ENCODE results near the gene BBIP1. TPM values are rescaled to one million over a fixed set of nuclear protein-coding genes. Genes with fewer than 3 reads are reported as not detected.

Gene BBIP1
- total and polyA plus RNA-seq, 9 of the 15 experiments (the other 6 are each of a cell fraction or from before 2014, with no cell fraction given): 5.2 to 31.0 (median 19.4) TPM

DNA sequence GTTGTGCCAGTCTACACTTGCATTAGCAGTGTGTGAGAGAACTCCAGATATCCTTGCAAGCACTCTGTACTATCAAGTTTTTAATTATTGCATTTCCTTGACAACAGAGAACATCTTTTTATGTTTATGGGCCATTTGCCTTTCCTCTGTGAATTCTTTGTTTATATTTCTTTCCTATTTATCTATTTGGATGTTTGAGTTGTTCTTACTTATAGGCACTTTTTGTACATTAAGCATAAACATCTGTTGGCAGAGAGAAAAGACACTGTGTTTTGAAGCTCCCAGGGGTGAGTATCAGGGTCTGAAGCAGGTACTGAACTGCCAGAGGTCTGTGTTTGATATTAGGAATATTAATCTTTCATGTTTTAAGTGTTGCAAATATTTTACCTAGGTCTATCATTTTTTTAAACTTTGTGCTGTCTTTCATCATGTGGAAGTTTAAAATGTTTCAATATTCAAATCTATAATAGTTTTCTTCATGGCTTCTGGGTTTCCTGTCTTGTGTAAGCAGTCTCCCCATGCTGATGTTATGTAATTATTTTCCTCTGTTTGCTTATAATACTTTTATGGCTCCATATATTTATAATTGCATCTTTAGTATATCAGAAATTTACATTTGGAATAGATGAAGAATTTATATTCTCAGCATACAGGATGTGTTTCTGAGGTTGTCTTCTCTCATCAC lies 64.9 kb downstream of the BBIP1 start (continued):
- TF ChIP-seq, protein P1, sequence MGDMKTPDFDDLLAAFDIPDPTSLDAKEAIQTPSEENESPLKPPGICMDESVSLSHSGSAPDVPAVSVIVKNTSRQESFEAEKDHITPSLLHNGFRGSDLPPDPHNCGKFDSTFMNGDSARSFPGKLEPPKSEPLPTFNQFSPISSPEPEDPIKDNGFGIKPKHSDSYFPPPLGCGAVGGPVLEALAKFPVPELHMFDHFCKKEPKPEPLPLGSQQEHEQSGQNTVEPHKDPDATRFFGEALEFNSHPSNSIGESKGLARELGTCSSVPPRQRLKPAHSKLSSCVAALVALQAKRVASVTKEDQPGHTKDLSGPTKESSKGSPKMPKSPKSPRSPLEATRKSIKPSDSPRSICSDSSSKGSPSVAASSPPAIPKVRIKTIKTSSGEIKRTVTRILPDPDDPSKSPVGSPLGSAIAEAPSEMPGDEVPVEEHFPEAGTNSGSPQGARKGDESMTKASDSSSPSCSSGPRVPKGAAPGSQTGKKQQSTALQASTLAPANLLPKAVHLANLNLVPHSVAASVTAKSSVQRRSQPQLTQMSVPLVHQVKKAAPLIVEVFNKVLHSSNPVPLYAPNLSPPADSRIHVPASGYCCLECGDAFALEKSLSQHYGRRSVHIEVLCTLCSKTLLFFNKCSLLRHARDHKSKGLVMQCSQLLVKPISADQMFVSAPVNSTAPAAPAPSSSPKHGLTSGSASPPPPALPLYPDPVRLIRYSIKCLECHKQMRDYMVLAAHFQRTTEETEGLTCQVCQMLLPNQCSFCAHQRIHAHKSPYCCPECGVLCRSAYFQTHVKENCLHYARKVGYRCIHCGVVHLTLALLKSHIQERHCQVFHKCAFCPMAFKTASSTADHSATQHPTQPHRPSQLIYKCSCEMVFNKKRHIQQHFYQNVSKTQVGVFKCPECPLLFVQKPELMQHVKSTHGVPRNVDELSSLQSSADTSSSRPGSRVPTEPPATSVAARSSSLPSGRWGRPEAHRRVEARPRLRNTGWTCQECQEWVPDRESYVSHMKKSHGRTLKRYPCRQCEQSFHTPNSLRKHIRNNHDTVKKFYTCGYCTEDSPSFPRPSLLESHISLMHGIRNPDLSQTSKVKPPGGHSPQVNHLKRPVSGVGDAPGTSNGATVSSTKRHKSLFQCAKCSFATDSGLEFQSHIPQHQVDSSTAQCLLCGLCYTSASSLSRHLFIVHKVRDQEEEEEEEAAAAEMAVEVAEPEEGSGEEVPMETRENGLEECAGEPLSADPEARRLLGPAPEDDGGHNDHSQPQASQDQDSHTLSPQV (IDR thresholded peaks at IDR 0.05): no peak
- TF ChIP-seq, protein P2, sequence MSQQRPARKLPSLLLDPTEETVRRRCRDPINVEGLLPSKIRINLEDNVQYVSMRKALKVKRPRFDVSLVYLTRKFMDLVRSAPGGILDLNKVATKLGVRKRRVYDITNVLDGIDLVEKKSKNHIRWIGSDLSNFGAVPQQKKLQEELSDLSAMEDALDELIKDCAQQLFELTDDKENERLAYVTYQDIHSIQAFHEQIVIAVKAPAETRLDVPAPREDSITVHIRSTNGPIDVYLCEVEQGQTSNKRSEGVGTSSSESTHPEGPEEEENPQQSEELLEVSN (IDR thresholded peaks at IDR 0.05; ENCODE audit: borderline replicate concordance in 1 of 2, extremely low read depth in 1 of 2, insufficient read depth in 1 of 2, insufficient read length in 1 of 2, low read depth in 1 of 2, low read length in 1 of 2, poor library complexity in 1 of 2, severe bottlenecking in 1 of 2): no peak
- no peak for TF ChIP-seq HDAC6 (IDR thresholded peaks at IDR 0.05; ENCODE audit: low read depth, low read length)
- TF ChIP-seq GTF2E2 (tag; IDR thresholded peaks at IDR 0.05): no peak
- TF ChIP-seq TRIM28 (IDR thresholded peaks at IDR 0.05): no peak
- no peak for TF ChIP-seq POLR3G (IDR thresholded peaks at IDR 0.05; ENCODE audit: extremely low read depth, insufficient read length, insufficient replicate concordance)
- TF ChIP-seq, protein P3, sequence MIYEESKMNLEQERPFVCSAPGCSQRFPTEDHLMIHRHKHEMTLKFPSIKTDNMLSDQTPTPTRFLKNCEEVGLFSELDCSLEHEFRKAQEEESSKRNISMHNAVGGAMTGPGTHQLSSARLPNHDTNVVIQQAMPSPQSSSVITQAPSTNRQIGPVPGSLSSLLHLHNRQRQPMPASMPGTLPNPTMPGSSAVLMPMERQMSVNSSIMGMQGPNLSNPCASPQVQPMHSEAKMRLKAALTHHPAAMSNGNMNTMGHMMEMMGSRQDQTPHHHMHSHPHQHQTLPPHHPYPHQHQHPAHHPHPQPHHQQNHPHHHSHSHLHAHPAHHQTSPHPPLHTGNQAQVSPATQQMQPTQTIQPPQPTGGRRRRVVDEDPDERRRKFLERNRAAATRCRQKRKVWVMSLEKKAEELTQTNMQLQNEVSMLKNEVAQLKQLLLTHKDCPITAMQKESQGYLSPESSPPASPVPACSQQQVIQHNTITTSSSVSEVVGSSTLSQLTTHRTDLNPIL (CRISPR knock-in tag; IDR thresholded peaks at IDR 0.05): no peak

All from K562 (cell line).